Suprapubic skin (tissue), 4 donors: ENCODE data around the gene MGAT3.

Source experiments
- CTCF ChIP-seq, 2 donors: fragments of 200-600 bp in 1 of 2; fragments of 450-650 bp in 1 of 2; sonication (generic) in 1 of 2; IDR thresholded peaks; one replicate each; pipeline ENCODE4 v1.5.1; 2016 to 2019; ENCODE audit warnings: antibody characterized with exemption in 2 of 2, mild to moderate bottlenecking in 1 of 2, moderate library complexity in 1 of 2
- POLR2A ChIP-seq, 2 donors: fragments of 450-650 bp; IDR thresholded peaks; one replicate each; pipeline ENCODE4 v1.6.1; 2017; ENCODE audit warnings: antibody characterized with exemption in 2 of 2, mild to moderate bottlenecking in 2 of 2, moderate library complexity in 2 of 2
- POLR2AphosphoS5 ChIP-seq, 3 donors: sonication (generic); formaldehyde crosslinking; IDR thresholded peaks; one replicate each; pipeline ENCODE4 v1.6.1; 2017; ENCODE audit warnings: antibody characterized with exemption in 3 of 3

- TF ChIP-seq CTCF (IDR thresholded peaks at IDR 0.05) (no peak), POLR2A (IDR thresholded peaks at IDR 0.05) (no peak), POLR2AphosphoS5 (IDR thresholded peaks at IDR 0.05) (no peak)
Measured at GRCh38 chr22:39528080-39528661, 71.4 kb downstream of the MGAT3 start.
